Fibroblast of skin of abdomen (primary cell): ENCODE measurements around the gene NHEJ1.

ENCODE experiments used
- DNase-seq: peaks from one replicate; pipeline ENCODE4 v3.0.0-alpha.2; 2013

The NHEJ1 gene

DNA sequence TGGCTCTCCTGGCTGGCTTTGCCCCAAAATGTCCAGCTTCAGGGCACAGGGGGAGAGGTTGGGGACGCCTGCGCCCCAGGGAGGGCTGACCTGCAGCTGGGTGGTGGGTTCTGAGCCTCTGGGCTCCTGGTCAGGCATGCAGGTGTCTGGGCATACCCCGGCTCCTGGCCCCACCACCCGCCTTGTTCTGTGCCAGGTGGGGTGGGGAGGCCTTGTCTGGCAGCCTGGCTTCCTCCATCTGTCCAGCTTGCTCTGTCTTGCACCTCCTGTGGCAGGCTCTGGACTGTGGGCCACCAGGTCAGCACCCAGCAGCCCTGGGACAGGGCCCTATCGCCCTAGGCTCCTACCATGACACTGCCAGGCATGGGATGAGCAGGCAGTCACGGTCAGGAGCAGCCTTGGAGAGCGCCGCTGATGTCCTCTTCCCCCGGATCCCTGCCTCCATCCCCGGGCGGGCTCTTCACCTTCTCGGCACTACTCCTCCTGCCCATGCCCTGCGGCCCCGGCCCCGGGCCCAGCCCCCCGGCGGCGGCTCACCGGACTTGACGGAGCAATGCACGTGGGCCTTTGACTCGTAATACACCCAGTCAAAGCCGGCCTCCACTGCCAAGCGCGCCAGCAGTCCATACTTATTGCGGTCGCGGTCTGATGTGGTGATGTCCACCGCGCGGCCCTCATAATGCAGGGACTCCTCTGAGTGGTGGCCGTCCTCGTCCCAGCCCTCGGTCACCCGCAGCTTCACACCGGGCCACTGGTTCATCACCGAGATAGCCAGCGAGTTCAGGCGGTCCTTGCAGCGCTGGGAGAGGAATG, 103.5 kb downstream of the NHEJ1 start:
- no peak for DNase-seq

- no peak for DNase-seq
Observed at GRCh38 chr2:219056176-219056895, 104.3 kb downstream of the NHEJ1 start.

DNA sequence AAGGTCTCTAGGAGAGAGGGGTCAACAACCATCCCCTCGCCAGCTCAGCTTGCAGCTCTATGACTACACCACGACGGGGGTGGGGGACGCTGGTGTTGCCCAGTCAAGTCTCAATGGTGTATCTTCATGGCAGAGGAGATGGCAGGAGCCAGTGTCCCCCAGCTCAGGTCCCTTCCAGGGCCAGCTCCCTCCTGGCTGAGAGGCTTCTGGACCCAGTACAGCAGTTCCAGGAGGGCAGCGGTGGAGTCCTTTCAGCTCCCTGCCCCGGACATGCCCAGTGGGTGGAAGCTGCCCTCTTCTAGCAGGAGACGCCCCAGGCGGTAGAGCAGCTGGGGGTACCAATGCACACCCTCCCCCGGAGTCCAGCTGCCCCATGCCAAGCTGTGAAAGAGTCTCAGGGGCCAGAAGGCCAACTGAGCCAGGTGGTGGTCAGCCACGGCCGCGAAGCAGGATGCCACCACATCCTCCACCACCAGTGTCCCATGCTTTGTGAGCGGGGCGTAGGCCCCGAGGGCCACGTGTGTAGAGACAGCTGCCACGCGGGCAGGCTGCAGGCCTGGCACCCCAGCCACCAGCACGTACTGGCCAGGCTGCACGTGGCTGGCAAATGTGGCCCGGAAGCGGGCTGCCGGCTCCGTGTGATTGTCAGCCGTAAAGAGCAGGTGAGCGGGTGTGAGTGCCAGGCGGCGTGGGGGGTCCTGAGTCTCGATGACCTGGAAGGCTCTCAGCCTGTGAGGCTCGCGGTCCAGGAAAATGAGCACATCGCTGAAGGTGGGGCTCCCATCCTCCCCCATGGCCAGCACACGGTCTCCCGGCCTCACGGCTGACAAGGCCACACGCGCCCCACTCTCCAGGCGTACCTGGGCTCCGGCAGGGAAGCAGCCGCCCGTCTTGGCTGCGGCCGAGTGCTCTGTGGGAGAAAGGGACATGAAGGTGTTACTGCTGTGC, 105.4 kb downstream of the NHEJ1 start:
- DNase-seq, result no peak

GRCh38 chr2:219049282-219049681, 111.3 kb downstream of the NHEJ1 start:
- no peak for DNase-seq

GRCh38 chr2:219045937-219046550, 114.6 kb downstream of the NHEJ1 start:
- DNase-seq, result peak; percentile 27

DNA sequence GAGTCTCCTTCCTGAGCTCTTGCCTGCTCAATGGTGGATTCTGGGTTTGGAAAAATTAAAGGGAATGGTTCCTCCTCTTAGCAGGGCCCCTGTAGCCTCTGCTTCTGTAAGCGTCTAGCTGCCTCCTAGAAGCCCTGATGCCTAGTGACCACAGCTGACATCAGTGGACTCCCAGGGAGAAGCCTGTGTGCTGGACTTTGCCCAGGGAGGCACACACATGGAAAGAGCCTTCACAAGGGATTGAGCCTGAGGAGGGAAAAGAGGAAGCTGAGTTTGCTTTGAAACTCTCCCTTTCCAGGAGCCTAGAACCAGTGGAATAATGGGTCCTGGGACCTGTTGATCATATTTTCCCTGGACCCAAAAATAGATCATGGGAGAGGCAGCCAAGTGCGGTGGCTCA, 117.9 kb downstream of the NHEJ1 start:
- no peak for DNase-seq

GRCh38 chr2:219042157-219042556, 118.5 kb downstream of the NHEJ1 start:
- no peak for DNase-seq

- DNase-seq, result peak; percentile 51
Observed at GRCh38 chr2:219041252-219041651, 119.4 kb downstream of the NHEJ1 start, which contains the start of gene CFAP65. CFAP65 (minus strand) TSS chr2:219041516; CDS start chr2:219039048, 2,468 bp downstream.

GRCh38 chr2:219038600-219038999, 122.0 kb downstream of the NHEJ1 start:
- no peak for DNase-seq

DNA sequence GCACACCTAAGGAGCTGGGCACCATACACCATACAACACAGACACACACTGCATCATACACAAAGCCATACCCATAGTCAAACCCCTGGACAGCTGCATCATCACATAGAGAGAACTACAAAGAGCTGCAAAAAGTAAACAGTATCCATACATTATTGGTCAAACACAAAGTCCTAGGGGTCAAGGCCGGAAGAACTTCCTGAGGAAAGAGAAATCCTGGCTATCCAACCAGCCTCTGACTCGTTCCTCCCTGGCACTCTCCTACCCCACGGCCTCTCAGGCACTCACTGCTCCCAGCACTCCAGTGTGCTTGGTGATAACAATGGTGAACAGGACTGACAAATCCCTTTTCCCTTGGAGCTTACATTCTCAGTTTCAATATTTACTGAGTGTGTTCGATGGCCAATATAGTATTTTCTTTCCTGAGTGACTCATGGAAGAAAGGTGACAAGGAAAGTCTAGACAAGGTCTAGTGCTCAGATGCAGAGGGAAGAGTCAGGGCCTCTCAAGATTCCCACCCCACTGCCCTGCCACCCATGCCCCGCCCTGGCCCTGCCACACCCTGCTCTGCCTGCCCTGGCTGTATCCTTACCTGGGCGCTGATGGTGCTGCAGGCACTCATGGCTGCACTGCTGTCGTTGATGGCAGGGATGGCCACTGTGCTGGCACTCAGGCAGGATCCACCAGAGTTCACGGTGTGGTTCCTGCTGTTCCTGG, 122.7 kb downstream of the NHEJ1 start:
- no peak for DNase-seq

GRCh38 chr2:219035942-219036341, 124.7 kb downstream of the NHEJ1 start:
- DNase-seq, result no peak

- no peak for DNase-seq
Observed at GRCh38 chr2:219034823-219035222, 125.8 kb downstream of the NHEJ1 start.

GRCh38 chr2:219032051-219032745, 128.4 kb downstream of the NHEJ1 start:
- no peak for DNase-seq

- no peak for DNase-seq
Observed at GRCh38 chr2:219031005-219031738, 129.4 kb downstream of the NHEJ1 start.

DNA sequence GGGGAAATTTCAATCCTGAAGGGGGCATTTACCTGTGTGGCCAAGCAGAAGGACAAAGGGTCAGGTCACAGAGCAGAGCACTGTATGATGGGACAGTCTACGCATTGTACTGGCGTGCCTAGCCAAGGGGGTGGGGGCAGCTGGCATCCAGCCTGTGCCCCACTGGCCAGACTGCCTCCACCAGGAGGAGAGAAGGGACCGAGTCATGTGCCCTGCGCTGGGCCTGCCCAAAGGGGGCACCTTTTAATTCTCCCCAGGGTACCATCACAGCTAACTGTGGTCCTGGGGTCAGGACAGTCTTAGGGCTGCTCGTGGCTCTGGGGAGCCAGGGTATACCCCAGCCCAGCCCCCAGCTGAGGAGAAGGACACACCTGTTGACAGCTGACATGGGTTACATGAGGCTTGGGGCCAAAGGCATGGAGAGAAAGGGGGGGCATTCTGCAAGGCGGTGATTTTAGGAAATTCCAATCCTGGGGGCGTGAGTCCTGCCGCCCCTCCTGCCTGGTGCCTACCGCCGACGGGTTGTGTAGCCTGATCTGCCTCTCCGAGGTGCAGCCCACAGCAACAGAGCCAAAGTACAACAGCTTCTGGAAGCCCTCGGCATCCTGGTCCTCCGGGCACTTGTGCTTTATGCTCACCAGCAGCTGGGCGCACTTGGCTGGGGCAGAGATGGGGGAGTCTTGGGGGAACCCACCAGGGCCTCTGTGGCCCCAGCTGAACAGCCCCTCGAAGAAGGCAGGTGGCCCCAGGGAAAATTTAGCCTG, 130.3 kb downstream of the NHEJ1 start:
- no peak for DNase-seq

DNA sequence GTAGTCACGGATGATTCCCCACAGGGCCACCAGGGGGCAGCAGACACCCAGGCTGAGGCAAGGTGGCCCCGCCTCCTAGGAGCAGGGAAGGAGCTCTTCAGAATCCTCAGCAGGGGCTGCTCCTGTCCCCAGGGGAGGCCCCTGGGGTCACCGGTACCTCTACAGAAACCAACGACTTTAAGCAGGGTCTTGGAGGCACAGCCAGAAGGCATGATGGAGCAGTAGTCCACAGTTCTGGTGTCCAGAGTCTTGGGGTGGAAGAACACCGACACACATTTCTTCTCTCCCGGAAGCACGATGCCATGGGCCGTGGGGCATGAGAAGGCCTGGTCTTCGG, 130.8 kb downstream of the NHEJ1 start:
- peak; percentile 59 for DNase-seq

DNA sequence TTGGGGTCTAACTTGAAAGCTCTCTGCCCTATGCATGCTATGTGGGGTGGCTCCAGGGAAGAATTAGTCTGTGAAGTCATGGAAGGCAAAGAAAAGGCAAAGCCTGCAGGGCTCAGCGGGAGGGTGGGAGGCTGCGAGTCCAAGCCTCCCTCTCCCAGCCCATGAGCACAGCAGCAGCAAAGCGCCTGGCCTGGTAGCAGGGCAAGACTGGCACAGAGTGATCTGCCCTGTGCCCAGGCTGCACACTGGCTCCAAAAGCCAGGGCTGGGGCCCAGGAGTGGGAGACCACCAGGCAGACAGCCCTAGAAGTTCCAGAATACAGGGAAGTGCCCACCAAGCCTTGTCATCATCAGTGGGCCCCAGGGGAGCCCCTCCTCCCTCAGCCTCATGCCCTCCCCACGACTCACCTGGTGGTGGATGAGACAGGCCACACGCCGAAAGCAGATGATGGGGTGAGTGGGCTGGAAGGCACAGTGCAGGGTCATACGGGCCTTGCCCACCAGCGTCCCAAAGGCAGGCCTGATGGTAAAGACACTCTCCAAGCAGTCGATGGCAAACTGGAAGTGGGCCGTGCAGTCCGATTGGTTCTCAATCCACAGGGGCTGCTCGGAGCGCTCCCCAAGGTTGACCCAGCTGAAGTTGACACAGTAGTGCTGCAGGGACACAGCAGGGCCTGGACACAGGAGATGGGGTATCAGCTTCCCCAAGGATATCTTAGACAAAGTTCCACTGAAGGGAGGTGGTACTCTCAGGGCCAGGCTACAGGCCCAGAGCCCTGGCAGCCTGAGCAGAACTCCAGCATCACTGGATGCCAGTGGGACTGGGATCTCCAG, 131.4 kb downstream of the NHEJ1 start:
- DNase-seq, result no peak

GRCh38 chr2:219028141-219028540, 132.5 kb downstream of the NHEJ1 start:
- DNase-seq, result no peak
